SW480 (cell line): ENCODE data around the gene ZDHHC16.
"Not testable (repeated sequence)": the region's sequence is repeated elsewhere in the genome, so short reads cannot be mapped to it uniquely, and the experiment has no call there.

Experiments
- DNase-seq: peaks from one replicate; pipeline ENCODE4 v3.0.0-alpha.2; 2016; ENCODE audit warnings: low spot score

Gene ZDHHC16

DNA sequence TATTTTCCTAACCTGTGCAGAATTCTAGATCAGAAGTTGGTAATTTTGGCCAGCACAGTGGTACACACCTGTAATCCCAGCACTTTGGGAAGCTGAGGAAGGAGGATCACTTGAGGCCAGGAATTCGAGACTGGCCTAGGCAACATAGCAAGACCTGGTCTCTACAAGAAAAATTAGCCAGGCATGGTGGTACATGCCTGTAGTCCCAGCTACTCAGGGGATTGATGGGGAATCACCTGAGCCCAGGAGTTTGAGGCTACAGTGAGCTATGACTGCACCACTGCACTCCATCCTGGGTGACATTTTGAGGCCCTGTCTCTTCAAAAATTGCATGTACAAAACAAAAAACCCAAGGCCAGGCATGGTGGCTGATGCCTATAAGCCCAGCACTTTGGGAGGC is 11.4 kb upstream of the ZDHHC16 start:
- no peak for DNase-seq

DNA sequence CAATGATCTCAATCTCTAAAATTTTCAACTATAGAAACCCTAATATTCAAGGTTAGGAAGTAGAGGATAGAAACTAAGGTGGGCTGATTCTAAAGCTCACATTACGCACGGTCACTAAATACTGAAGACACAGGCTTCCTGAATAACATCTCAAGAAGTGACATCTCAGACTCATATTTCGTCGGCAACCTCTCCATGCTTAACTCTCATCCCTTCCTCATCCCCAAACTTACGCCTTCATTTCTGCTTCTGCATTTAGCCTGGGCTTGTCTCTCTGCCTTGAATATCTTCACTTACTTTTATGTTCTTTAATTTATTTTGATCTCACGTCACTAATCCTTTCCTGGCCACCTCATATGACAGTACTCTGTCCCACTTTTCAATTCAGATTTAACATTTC is 10.8 kb upstream of the ZDHHC16 start:
- no peak for DNase-seq

- DNase-seq, result no peak
These were observed 3.7 kb upstream of the ZDHHC16 start for GRCh38 chr10:97442277-97442676.

- no peak for DNase-seq
These were observed 1.8 kb upstream of the ZDHHC16 start for GRCh38 chr10:97444212-97444611.

- DNase-seq, result no peak
These were observed 636 bp upstream of the ZDHHC16 start for GRCh38 chr10:97445357-97445721.

DNA sequence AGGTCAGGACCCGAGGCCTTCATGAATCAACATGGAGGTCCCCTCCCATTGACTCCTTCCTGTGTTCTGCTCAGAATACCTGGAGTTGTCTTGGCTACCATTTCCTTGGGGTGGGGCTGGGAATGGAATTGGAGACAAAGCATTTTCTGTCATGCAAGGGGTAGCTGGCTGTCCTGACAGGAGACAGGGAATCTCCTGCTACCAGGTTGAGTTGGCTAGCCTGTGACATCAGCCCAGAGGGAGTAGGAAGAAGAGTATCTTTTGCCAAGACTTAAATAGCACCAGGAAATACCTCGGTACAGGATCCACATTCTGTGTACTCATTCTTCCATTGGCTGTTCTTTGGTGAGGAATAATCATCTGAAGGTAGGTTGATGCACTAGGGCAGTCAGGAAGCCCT is 4.9 kb downstream of the ZDHHC16 start:
- no peak for DNase-seq

DNA sequence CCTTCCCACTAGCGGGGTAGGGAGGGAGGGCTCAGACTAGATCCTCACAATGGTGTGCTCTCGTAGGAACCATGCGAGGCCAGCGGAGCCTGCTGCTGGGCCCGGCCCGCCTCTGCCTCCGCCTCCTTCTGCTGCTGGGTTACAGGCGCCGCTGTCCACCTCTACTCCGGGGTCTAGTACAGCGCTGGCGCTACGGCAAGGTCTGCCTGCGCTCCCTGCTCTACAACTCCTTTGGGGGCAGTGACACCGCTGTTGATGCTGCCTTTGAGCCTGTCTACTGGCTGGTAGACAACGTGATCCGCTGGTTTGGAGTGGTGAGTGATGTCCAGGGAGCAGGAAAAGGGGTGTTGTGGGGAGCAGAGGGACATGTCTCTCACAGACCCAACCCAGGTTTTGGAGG is 5.6 kb downstream of the ZDHHC16 start:
- DNase-seq, result no peak

DNA sequence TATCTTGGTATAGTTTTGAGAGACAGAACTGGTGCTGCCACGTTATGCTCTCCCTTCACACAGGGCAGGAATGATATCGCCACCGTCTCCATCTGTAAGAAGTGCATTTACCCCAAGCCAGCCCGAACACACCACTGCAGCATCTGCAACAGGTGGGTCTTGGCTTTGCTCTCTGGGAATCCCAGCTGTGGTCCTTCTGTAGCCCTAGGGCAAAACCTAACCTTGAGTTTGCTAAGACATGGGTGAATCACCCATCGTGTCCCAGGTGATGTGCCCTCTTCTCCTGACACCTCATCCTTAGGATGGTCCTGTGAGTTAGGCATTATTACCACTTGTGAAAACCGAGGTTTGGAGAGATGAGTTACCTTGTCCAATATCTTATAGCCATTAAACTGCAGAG is 6.4 kb downstream of the ZDHHC16 start:
- DNase-seq, result no peak

DNA sequence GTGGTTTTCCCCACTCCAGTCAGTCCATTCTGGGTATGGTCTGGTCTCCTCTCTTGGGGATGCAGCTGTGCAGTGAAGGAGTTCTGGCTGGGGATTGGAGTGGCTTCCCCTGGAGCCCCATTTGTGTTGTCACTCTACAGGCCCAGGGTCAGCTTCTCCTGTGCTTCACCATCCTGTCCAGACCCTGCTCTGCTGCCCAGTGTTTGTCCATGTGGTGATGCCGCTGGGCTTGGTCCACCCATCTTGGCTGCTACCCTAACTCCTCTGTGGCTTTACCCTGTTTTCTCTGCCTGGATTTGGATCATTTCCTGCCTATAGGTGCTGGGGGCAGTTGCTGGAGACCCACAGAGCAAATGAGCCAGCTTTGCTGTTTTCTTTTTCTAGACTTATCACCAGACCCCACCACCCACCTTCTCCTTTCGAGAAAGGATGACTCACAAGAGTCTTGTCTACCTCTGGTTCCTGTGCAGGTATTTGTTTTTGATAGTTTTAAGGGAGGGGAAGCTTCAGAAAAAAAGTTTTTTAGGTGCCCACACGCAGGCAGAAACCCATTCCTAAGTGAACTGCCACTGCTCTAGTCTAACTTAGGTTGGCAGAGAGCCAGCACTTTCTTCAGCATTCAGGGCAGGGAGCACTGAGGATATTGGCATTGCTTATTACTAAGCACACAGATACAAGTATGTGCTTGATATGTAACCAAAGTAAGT is 8.5 kb downstream of the ZDHHC16 start:
- DNase-seq, result no peak

DNA sequence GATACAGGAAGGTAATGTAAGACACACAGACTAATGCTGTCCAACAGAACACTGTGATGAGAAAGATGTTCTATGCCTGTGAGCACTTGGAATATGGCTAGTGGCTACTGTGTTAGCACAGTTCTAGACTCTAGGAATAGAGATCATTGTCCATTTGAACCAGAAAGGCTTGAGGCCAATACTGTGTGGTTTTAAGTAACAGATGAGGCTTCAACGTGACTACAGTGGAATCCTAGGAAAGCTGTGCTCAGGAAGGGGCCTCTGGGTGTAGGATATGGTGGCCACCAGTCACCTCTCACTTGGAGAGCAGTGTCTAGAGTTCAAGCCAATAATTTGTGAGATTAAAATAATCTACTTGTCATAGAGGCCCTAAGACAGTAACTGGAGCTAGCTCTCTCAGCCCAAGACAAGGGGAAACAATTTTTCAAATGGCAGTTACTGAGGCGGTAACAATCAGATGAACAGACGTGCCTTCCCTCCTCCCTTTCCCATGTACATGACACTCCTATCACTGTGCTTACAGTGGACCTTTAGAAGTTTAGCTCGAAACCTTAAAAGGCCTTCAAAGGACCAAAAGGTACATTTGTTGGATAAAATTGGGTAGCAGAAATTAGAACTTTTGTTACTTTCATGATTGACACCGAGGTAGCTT is 10.2 kb downstream of the ZDHHC16 start:
- no peak for DNase-seq

GRCh38 chr10:97456686-97457065 is 10.7 kb downstream of the ZDHHC16 start:
- DNase-seq, result no peak

- DNase-seq, result no peak
These were observed 13.1 kb downstream of the ZDHHC16 start for GRCh38 chr10:97459111-97459510.

DNA sequence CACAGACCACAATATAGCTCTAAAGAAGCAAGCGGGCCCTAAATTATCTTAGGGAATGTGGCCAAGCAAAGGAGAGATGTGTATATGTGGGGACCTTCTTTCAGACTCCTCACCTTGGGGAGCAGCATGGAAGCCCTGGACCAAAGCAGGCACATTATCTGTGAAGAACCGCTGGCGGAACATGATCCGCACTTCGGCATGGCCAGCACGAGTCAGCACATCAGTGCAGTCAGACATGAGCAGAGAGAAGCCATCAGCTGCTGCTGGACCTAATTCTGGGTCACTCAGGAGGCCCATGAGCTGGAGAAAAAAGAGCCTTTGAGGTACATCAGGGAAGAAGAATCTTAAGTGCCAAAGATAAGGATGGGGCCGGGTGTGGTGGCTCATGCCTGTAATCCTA is 14.0 kb downstream of the ZDHHC16 start:
- no peak for DNase-seq

- no peak for DNase-seq
These were observed 16.3 kb downstream of the ZDHHC16 start for GRCh38 chr10:97462309-97462708.

- DNase-seq, result peak; percentile 71
These were observed 17.6 kb downstream of the ZDHHC16 start for GRCh38 chr10:97463363-97464132.

DNA sequence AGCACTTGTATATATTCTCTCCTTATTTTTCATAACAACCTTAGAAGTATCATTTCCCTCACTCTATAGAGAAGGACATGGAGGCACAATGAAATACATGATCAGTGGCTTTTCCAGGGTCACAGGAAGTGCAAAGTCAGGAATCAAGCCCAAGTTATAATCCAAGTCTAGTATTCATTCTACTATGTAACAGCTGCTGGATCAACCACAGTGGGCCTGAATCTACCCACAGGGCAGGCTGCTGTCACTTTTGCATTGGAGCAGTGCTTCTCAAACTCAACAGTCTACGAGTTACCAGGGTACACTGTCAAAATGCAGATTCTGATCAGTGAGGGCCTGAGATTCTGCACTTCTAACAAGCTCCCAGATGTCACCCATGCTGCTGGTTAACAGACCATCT is 18.3 kb downstream of the ZDHHC16 start:
- no peak for DNase-seq

DNA sequence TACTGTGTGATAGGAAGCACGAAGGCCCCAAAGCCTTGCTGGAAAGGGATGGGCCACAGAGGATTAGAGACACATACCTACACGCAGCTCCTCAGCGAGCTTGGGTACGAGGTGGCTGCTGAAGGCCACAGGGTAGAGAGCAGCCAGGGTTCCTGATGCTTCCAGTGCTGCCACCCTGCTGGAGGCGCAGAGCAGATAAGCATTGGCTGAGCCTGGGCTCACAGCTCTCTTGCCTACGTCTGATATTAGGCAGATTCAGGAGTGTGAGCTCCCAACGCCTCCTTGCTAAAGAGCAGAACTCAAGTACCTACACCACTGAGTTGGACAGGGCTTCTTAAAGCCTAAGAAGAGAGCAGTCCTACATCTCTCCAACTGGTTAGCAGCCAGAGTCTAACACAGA is 20.0 kb downstream of the ZDHHC16 start:
- DNase-seq, result no peak

DNA sequence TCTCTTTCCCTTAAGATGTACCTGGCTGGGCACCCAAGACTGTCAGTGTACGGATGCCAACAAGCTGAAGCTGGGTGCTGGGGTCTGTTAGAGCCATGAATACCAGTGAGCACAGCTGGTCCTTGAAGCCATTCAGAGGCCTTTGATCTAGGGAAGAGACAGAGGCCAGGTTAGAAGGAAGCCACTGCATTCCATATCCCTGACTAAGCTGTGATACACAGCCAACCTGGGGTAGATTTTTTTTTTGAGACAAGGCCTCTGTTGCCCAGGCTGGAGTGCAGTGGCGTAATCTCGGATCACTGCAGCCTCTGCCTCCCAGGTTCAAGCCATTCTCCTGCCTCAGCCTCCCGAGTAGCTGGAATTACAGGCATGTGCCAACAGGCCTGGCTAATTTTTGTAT is 20.8 kb downstream of the ZDHHC16 start:
- peak; percentile 84 for DNase-seq

GRCh38 chr10:97468162-97468561 is 22.2 kb downstream of the ZDHHC16 start:
- DNase-seq, result no peak

GRCh38 chr10:97468781-97469180 is 22.8 kb downstream of the ZDHHC16 start:
- not testable (repeated sequence) for DNase-seq

- no peak for DNase-seq
These were observed 28.9 kb downstream of the ZDHHC16 start for GRCh38 chr10:97474918-97475317.

DNA sequence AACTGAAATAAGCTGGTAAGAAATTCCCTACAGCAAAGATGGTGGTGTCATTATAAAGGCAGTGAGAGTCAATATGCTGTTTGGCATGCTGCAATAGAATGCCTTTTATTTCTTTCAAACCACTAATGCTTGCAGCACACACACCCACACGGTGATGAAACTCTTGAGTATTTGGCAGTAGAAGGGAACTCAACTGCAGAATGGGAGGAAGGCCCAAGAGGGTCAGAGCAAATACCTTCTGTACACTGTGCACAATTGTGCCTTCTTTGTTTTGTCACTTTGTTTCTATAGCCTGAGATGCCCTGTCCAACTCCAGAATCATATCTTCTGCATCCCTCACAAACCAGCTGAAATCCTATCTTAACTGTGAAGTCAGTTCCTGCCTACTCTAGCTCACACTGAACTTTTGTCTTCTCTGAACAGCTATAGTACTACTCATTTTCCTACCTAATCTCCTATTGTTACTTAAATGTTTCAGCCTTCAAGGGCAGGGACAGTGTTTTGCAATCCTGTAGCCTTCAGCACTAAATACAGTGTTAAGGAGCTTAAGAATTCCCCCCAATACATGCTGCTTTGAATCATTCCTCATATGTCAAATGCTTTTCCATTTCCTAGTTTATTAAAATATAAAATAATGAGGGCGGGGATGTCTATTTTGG is 30.1 kb downstream of the ZDHHC16 start:
- no peak for DNase-seq

DNA sequence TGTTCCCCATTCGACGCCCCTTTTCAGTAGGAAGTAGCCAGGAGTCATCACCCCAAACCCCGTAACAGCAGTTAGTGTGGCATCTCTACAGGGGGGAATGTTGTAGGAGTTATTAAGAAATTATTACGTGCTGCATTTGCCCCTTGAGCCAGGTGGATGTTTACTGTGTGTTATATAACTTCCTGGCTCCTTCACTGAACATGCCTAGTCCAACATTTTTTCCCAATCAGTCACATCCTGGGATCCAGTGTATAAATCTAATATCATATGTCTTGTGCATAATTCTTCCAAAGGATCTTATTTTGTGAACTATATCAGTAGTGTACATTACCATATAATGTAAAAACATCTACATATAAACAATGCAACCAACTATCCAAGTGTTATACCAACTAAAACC is 33.4 kb downstream of the ZDHHC16 start:
- not testable (repeated sequence) for DNase-seq
